Neutrophil (primary cell): ENCODE results near the gene DOCK3.

Experiments
- H3K27ac ChIP-seq: fragments of 200-600 bp; sonication (generic); 2 replicates; pipeline ENCODE4 v1.5.1; 2016; ENCODE audit warnings: mild to moderate bottlenecking, moderate library complexity
- H3K27me3 ChIP-seq: fragments of 200-600 bp; sonication (generic); 2 replicates; pipeline ENCODE4 v1.6.0; 2016; ENCODE audit warnings: mild to moderate bottlenecking
- H3K36me3 ChIP-seq: fragments of 200-600 bp; sonication (generic); 2 replicates; pipeline ENCODE4 v1.5.1; 2017
- H3K4me1 ChIP-seq, 2 experiments: fragments of 200-600 bp in 1 of 2; sonication (generic) in 1 of 2; 1 replicate in 1 of 2; 2 replicates in 1 of 2; pipeline versions ENCODE4 v1.5.1 to v1.6.1; 2013 to 2016; ENCODE audit warnings: low read depth in 1 of 2, low read length in 1 of 2, mild to moderate bottlenecking in 1 of 2, moderate library complexity in 1 of 2; ENCODE audit not compliant: control insufficient read depth in 1 of 2, insufficient read depth in 1 of 2
- H3K4me3 ChIP-seq, 2 experiments: fragments of 200-600 bp in 1 of 2; sonication (generic) in 1 of 2; 1 replicate in 1 of 2; 2 replicates in 1 of 2; pipeline ENCODE4 v1.5.1; 2013 to 2016; ENCODE audit warnings: low read depth in 1 of 2, low read length in 1 of 2, mild to moderate bottlenecking in 1 of 2, moderate library complexity in 1 of 2
- H3K9me3 ChIP-seq: fragments of 200-600 bp; sonication (generic); 2 replicates; pipeline ENCODE4 v1.5.1; 2016
- TF ChIP-seq, protein P1 (sequence below): fragments of 200-600 bp; sonication (generic); IDR thresholded peaks from 2 replicates; pipeline ENCODE4 v1.5.1; 2016; ENCODE audit warnings: antibody characterized with exemption

DOCK3 gene

DNA sequence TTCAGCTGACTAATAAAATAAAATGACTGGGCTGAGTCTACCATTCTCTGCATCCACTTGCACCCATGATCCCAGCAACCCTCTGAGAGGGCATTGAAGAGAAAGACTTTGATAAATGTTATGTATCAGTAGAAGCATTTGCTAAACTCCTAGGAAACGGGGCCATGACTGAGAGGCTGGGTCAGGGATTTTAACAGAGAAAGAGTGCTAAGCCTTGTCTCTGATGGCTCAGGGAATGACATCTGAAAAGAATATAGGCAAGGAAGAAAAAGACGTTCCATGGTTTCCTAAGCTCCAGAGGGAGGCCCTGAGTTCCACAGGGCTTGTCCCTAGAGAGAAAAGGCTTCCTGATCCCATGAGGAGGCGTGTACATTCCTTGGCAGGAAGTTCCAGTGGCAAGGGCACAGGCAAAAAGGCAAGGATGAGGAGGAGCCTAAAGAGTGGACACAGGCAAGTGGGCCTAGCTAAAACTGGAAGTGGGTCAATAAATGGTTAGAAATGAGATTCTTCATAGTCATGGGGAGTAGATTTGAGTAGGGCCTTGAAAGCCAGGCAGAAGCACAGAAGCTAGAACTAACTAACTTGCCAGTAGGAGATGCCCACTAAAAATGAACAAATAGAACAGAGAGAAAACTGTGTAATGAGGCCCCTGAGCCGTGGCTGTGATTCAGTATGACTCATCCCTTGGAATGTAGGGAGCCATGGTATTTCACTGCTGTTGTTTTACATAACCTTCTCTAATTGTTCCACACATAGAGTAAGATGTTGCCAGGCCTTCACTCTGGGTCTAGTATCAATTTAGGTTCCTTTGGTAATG, 665.5 kb downstream of the DOCK3 start:
- no peaks in the 10 kb centered on the region for H3K36me3 ChIP-seq
- no peak overlapping the region for H3K4me3 ChIP-seq
- TF ChIP-seq, protein P1, sequence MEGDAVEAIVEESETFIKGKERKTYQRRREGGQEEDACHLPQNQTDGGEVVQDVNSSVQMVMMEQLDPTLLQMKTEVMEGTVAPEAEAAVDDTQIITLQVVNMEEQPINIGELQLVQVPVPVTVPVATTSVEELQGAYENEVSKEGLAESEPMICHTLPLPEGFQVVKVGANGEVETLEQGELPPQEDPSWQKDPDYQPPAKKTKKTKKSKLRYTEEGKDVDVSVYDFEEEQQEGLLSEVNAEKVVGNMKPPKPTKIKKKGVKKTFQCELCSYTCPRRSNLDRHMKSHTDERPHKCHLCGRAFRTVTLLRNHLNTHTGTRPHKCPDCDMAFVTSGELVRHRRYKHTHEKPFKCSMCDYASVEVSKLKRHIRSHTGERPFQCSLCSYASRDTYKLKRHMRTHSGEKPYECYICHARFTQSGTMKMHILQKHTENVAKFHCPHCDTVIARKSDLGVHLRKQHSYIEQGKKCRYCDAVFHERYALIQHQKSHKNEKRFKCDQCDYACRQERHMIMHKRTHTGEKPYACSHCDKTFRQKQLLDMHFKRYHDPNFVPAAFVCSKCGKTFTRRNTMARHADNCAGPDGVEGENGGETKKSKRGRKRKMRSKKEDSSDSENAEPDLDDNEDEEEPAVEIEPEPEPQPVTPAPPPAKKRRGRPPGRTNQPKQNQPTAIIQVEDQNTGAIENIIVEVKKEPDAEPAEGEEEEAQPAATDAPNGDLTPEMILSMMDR: no peak
- H3K27ac ChIP-seq: no peak overlapping the region
- H3K9me3 ChIP-seq: no peaks in the 10 kb centered on the region
- H3K4me1 ChIP-seq: no peaks in the 10 kb centered on the region
- H3K27me3 ChIP-seq: no peaks in the 10 kb centered on the region

DNA sequence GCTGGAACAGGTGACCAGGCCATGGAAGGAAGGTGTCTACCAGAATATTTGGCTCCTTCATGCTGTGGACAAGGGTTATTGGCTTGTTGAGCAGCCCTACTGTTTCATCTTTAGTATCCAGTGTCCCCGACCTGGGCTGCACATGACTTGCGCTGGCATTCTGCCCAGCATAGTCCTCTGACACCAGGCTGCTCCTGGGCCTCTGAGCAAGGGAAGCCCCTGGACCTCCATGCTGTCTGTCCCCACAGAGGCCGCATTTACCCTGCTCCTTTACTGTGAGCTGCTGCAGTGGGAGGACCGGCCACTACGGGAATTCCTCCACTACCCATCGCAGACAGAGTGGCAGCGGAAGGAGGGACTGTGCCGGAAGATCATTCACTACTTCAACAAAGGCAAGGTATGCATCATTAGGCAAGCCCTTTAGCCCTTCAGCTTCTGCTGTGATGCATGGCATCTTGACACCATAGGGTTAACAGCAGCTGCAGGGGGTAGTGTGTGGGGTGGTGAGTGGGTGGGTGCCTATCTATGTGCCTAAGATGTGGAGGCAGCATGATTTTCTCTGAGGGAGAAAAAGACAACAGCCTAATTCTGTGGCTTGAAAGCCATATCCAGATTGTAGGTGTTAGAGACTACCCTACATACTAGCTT, 666.4 kb downstream of the DOCK3 start:
- TF ChIP-seq, protein P1: no peak
- no peak overlapping the region for H3K27ac ChIP-seq

GRCh38 chr3:51343918-51344687, 669.4 kb downstream of the DOCK3 start:
- Histone ChIP-seq H3K9me3 (no peaks in the 10 kb centered on the region), H3K27ac (no peak overlapping the region), H3K36me3 (no peaks in the 10 kb centered on the region), H3K27me3 (no peaks in the 10 kb centered on the region), H3K4me1 (no peaks in the 10 kb centered on the region), H3K4me3 (no peak overlapping the region)
- TF ChIP-seq, protein P1: no peak

More for the DNA sequence above, 666.4 kb downstream of the DOCK3 start:
- H3K4me1 ChIP-seq: no peaks in the 10 kb centered on the region
- no peaks in the 10 kb centered on the region for H3K27me3 ChIP-seq
- H3K9me3 ChIP-seq: no peaks in the 10 kb centered on the region
- no peak overlapping the region for H3K4me3 ChIP-seq
- H3K36me3 ChIP-seq: no peaks in the 10 kb centered on the region

- Histone ChIP-seq H3K4me3 (no peak overlapping the region), H3K27me3 (no peaks in the 10 kb centered on the region), H3K9me3 (no peaks in the 10 kb centered on the region), H3K36me3 (no peaks in the 10 kb centered on the region), H3K27ac (no peak overlapping the region), H3K4me1 (no peaks in the 10 kb centered on the region)
- TF ChIP-seq, protein P1: no peak
These were observed 676.0 kb downstream of the DOCK3 start for GRCh38 chr3:51350751-51351150.

DNA sequence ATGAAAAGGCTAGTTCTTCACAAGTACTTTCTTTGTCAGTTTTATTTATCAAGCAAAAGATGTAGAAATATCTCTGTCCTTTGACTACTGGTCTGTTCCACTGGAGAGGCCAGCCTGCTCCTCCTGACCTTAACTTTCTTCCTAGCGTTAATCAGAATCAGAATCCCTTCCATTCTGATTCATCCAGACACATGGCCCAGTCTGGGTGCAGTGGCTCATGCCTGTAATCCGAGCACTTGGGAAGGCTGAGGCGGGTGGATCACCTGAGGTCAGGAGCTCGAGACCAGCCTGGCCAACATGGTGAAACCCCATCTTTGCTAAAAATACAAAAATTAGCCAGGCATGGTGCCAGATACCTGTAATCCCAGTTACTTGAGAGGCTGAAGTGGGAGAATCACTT, 678.4 kb downstream of the DOCK3 start:
- no peaks in the 10 kb centered on the region for H3K36me3 ChIP-seq
- H3K27ac ChIP-seq: no peak overlapping the region
- H3K4me1 ChIP-seq: no peaks in the 10 kb centered on the region
- no peaks in the 10 kb centered on the region for H3K27me3 ChIP-seq
- H3K4me3 ChIP-seq: no peak overlapping the region
- TF ChIP-seq, protein P1: no peak
- no peaks in the 10 kb centered on the region for H3K9me3 ChIP-seq
